ENCODE results near the gene ZNF423. TPM values are rescaled to one million over a fixed set of nuclear protein-coding genes. Genes with fewer than 3 reads are reported as not detected.

The ZNF423 gene
- total and polyA plus RNA-seq, 2 experiments from 2014 or later = 14.9 to 41.8 TPM

DNA sequence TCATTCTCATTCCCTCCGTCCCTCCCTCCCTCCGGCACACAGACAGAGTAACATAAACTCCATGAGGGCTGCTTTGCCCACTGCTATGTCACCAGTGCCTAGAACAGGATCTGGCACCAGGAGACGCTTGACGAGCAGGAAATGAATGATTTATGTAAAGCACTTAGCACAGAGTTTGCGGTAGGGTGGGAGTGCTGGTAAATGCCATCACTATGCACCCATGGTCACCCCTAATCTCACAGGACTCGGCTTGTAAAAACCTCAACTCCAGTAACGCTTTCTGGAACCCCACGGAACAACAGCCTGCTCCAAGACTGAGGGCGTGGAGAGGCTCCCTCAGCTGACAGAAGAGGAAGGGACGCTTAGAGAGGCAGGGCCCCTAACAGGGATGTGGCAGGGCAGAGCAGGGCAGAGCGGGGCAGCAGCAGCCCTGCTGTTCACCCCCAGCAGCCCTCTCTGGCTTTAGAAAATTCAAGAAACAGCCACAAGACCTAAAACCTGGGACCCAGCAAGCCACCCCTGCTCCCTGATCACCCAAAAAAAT lies 325.4 kb downstream of the ZNF423 start (continued):
- TF ChIP-seq ZNF462 (CRISPR knock-in tag; IDR thresholded peaks at IDR 0.05) (no peak), CREB1 (CRISPR knock-in tag; IDR thresholded peaks at IDR 0.05; ENCODE audit: low read depth) (no peak), ZNF114 (CRISPR knock-in tag; IDR thresholded peaks at IDR 0.05) (no peak)

DNA sequence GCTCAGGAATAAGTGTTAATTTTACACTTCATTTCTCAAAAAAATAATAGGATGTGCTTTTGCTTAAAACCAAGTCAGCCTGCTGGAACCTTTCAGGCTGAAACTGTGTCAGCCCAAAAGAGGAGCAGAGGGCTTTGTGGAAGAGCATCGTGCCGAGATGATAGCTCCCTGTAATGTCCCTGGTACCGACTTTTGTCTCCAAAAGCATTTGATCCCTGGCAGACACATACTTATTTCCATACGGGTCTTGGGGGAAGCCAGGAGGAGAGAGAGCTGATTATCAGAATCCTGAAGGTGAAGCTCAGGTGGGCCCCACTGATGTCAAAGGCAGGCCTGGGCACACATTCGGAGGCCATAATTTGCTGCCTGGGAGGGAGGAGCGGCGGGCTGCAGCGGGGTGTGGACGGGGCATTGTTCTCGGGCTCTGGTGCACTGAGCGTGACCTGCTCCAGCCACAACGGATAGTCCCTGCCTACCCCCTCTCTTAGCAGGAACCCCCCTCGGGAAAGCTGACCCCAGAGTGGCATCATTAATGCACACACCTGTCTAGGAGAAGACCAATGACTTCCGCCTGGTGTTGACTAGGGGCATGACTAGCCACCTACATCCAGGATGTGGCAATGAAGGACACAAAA lies 326.4 kb downstream of the ZNF423 start:
- Mint-ChIP-seq H3K36me3 (ENCODE audit: low read depth) (no peaks in the 10 kb centered on the region), H3K4me1 (peaks cover 49% of the 10 kb centered on the region), H3K27me3 (ENCODE audit: insufficient read depth, low read depth, poor library complexity) (peaks cover 8% of the 10 kb centered on the region), H3K27ac (no peak overlapping the region), H3K4me3 (no peak overlapping the region), H3K9me3 (no peaks in the 10 kb centered on the region)
- Histone ChIP-seq H3K4me2 (no peak overlapping the region), H3K36me3 (ENCODE audit: insufficient read depth) (no peaks in the 10 kb centered on the region), H3K9me2 (ENCODE audit: insufficient read depth) (no peaks in the 10 kb centered on the region), H3K27me3 (ENCODE audit: insufficient read depth) (no peaks in the 10 kb centered on the region), H3K4me3 (no peak overlapping the region), H3K79me2 (replicated peaks; ENCODE audit: insufficient read depth) (no peaks in the 10 kb centered on the region), H3K4me1 (ENCODE audit: insufficient read depth) (peaks cover 10% of the 10 kb centered on the region), H3K27ac (ENCODE audit: low read depth) (no peak overlapping the region), H3F3A (replicated peaks; ENCODE audit: low read depth) (no peaks in the 10 kb centered on the region), H4K20me1 (replicated peaks; ENCODE audit: insufficient read depth) (no peaks in the 10 kb centered on the region), H2AFZ (no peak overlapping the region)
- no peak for DNase-seq (ENCODE audit: low spot score)
- no peak for ATAC-seq
- TF ChIP-seq STAT1 (IDR thresholded peaks at IDR 0.05; ENCODE audit: unreplicated experiment) = no peak
- TF ChIP-seq NANOG (IDR thresholded peaks at IDR 0.05; ENCODE audit: borderline replicate concordance) = no peak
- no peak for TF ChIP-seq CREB1 (CRISPR knock-in tag; IDR thresholded peaks at IDR 0.05; ENCODE audit: low read depth)
- TF ChIP-seq, protein P1, sequence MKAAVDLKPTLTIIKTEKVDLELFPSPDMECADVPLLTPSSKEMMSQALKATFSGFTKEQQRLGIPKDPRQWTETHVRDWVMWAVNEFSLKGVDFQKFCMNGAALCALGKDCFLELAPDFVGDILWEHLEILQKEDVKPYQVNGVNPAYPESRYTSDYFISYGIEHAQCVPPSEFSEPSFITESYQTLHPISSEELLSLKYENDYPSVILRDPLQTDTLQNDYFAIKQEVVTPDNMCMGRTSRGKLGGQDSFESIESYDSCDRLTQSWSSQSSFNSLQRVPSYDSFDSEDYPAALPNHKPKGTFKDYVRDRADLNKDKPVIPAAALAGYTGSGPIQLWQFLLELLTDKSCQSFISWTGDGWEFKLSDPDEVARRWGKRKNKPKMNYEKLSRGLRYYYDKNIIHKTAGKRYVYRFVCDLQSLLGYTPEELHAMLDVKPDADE (IDR thresholded peaks at IDR 0.05) = no peak
- no peak for TF ChIP-seq ZNF331 (CRISPR knock-in tag; IDR thresholded peaks at IDR 0.05; ENCODE audit: low read depth)
- TF ChIP-seq EZH2 (IDR thresholded peaks at IDR 0.05; ENCODE audit: low read depth, unreplicated experiment) = no peak
- TF ChIP-seq POLR2AphosphoS5 (IDR thresholded peaks at IDR 0.05; ENCODE audit: low read depth) = no peak
- TF ChIP-seq, protein P2, sequence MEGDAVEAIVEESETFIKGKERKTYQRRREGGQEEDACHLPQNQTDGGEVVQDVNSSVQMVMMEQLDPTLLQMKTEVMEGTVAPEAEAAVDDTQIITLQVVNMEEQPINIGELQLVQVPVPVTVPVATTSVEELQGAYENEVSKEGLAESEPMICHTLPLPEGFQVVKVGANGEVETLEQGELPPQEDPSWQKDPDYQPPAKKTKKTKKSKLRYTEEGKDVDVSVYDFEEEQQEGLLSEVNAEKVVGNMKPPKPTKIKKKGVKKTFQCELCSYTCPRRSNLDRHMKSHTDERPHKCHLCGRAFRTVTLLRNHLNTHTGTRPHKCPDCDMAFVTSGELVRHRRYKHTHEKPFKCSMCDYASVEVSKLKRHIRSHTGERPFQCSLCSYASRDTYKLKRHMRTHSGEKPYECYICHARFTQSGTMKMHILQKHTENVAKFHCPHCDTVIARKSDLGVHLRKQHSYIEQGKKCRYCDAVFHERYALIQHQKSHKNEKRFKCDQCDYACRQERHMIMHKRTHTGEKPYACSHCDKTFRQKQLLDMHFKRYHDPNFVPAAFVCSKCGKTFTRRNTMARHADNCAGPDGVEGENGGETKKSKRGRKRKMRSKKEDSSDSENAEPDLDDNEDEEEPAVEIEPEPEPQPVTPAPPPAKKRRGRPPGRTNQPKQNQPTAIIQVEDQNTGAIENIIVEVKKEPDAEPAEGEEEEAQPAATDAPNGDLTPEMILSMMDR (conservative IDR thresholded peaks at IDR 0.05; ENCODE audit: low read depth in 2 of 2) = no peak
